Ovary (tissue), 3 donors: Measurements from ENCODE around the gene ABCB6.

Experiments used
- CTCF ChIP-seq, 3 donors: fragments of 450-650 bp in 2 of 3; fragments of 200-600 bp in 1 of 3; IDR thresholded peaks; one replicate each; pipeline versions ENCODE4 v1.5.1 to v1.8.0; 2016 to 2022; ENCODE audit warnings: antibody characterized with exemption in 3 of 3, mild to moderate bottlenecking in 1 of 3
- EP300 ChIP-seq: sonication (generic); formaldehyde crosslinking; IDR thresholded peaks from one replicate; pipeline ENCODE4 v1.6.1; 2017; ENCODE audit warnings: antibody characterized with exemption
- POLR2A ChIP-seq: fragments of 450-650 bp; IDR thresholded peaks from one replicate; pipeline ENCODE4 v1.6.1; 2017; ENCODE audit warnings: antibody characterized with exemption, mild to moderate bottlenecking, moderate library complexity
- donor health status: DM: no; HTN: no; CAD: no.

DNA sequence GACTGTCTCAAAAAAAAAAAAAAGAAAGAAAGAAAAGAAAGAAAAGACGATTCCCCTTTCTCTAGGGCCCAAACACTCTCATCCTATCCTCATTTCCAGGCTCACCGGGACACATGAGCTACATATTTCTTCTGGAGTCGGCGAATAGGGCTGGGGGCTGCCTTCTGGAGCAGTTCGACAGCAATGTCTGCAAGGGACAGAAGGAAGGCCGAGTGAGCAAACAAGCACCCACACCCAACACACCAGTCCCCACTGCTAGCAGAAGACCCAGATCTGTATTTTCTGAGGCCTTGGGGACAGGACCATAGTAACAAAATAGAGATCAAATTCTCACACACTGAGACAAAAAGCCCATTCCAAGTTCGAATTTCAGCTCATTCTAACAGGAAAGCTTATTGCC, 43.3 kb downstream of the ABCB6 start:
- TF ChIP-seq CTCF (IDR thresholded peaks at IDR 0.05) (no peak), POLR2A (no peak), EP300 (no peak)
